ENCODE data around the gene SH3BP5.

GRCh38 chr3:15292765-15293522, 39.4 kb downstream of the SH3BP5 start:
- TF ChIP-seq, protein P1, sequence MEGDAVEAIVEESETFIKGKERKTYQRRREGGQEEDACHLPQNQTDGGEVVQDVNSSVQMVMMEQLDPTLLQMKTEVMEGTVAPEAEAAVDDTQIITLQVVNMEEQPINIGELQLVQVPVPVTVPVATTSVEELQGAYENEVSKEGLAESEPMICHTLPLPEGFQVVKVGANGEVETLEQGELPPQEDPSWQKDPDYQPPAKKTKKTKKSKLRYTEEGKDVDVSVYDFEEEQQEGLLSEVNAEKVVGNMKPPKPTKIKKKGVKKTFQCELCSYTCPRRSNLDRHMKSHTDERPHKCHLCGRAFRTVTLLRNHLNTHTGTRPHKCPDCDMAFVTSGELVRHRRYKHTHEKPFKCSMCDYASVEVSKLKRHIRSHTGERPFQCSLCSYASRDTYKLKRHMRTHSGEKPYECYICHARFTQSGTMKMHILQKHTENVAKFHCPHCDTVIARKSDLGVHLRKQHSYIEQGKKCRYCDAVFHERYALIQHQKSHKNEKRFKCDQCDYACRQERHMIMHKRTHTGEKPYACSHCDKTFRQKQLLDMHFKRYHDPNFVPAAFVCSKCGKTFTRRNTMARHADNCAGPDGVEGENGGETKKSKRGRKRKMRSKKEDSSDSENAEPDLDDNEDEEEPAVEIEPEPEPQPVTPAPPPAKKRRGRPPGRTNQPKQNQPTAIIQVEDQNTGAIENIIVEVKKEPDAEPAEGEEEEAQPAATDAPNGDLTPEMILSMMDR (conservative IDR thresholded peaks at IDR 0.05), result no peak
- TF ChIP-seq EZH2 (IDR thresholded peaks at IDR 0.05; ENCODE audit: low read depth), result no peak
